ENCODE measurements around the gene PXYLP1. TPM values are rescaled to one million over a fixed set of nuclear protein-coding genes. Genes with fewer than 3 reads are reported as not detected.

PXYLP1 gene
- polyA plus RNA-seq, 3 donors = 4.1 to 10.9 (median 5.8) TPM

GRCh38 chr3:141218162-141218835, 13.3 kb upstream of the PXYLP1 start:
- Mint-ChIP-seq H3K4me1 (peaks cover 34% of the 10 kb centered on the region), H3K4me3 (peak overlapping the region in 1 of 2 donors; percentile 65), H3K36me3 (peaks cover 0 to 3% of the 10 kb centered on the region in 2 donors), H3K9me3 (peaks cover 0 to 17% (median 7%) of the 10 kb centered on the region in 7 donors), H3K27ac (peak overlapping the region; percentile 85 to 96 (median 93)), H3K27me3 (ENCODE audit: low read depth in 3 of 3) (peaks cover 0 to 5% (median 0%) of the 10 kb centered on the region in 3 donors)
- Histone ChIP-seq H3K4me3 (replicated peaks in 1 of 3; ENCODE audit: low read depth in 2 of 3, low read length in 3 of 3) (peak overlapping the region in 1 of 3 experiments; percentile 24), H3K36me3 (replicated peaks in 1 of 2; ENCODE audit: control insufficient read depth in 1 of 2, insufficient read depth in 2 of 2, low read length in 2 of 2) (no peaks in the 10 kb centered on the region), H3K4me1 (ENCODE audit: control insufficient read depth in 1 of 2, insufficient read depth in 2 of 2, low read length in 2 of 2) (peaks cover 30 to 34% of the 10 kb centered on the region in 2 donors), H4K20me1 (ENCODE audit: insufficient read depth, low read length) (no peaks in the 10 kb centered on the region), H3K79me2 (ENCODE audit: insufficient read depth, low read length) (no peaks in the 10 kb centered on the region), H3K27ac (ENCODE audit: low read depth in 1 of 2, low read length in 2 of 2) (peak overlapping the region; percentile 41 to 87), H2AFZ (ENCODE audit: insufficient read depth, low read depth, low read length, poor library complexity, severe bottlenecking) (peak overlapping the region; percentile 69), H3K4me2 (replicated peaks; ENCODE audit: extremely low read depth, low read length, poor library complexity, severe bottlenecking) (peak overlapping the region; percentile 45), H3K9me3 (replicated peaks in 1 of 2; ENCODE audit: control insufficient read depth in 1 of 2, insufficient read depth in 1 of 2, low read length in 2 of 2) (peaks cover 3 to 7% of the 10 kb centered on the region in 2 donors), H3K27me3 (ENCODE audit: control insufficient read depth in 2 of 2, insufficient read depth in 2 of 2, low read length in 2 of 2) (no peaks in the 10 kb centered on the region), H3K9ac (ENCODE audit: insufficient read depth, low read length, poor library complexity, severe bottlenecking) (peak overlapping the region; percentile 6)
- intact Hi-C loops (cut with micrococcal nuclease) = no loop called here
- peak; percentile 39 to 59 (median 46) for DNase-seq
- no peak for TF ChIP-seq CTCF (IDR thresholded peaks at IDR 0.05)
- 0% methylated on average over 2 of the region's 2 CpGs for WGBS (ENCODE audit: insufficient coverage)

GRCh38 chr3:141218926-141219325, 12.7 kb upstream of the PXYLP1 start:
- Mint-ChIP-seq H3K9me3 (peaks cover 5 to 20% (median 10%) of the 10 kb centered on the region in 7 donors), H3K27ac (peak overlapping the region; percentile 15 to 96 (median 91)), H3K27me3 (ENCODE audit: low read depth in 3 of 3) (peaks cover 0 to 5% (median 0%) of the 10 kb centered on the region in 3 donors), H3K36me3 (peaks cover 0 to 8% of the 10 kb centered on the region in 2 donors), H3K4me3 (no peak overlapping the region), H3K4me1 (peaks cover 34% of the 10 kb centered on the region)
- Histone ChIP-seq H3K79me2 (ENCODE audit: insufficient read depth, low read length) (no peaks in the 10 kb centered on the region), H3K4me2 (replicated peaks; ENCODE audit: extremely low read depth, low read length, poor library complexity, severe bottlenecking) (peak overlapping the region; percentile 45), H3K4me3 (replicated peaks in 1 of 3; ENCODE audit: low read depth in 2 of 3, low read length in 3 of 3) (peak overlapping the region in 1 of 3 experiments; percentile 24), H4K20me1 (ENCODE audit: insufficient read depth, low read length) (no peaks in the 10 kb centered on the region), H3K9ac (ENCODE audit: insufficient read depth, low read length, poor library complexity, severe bottlenecking) (no peak overlapping the region), H3K27ac (ENCODE audit: low read depth in 1 of 2, low read length in 2 of 2) (peak overlapping the region in 1 of 2 donors; percentile 87), H3K4me1 (ENCODE audit: control insufficient read depth in 1 of 2, insufficient read depth in 2 of 2, low read length in 2 of 2) (peaks cover 30 to 34% of the 10 kb centered on the region in 2 donors), H3K9me3 (replicated peaks in 1 of 2; ENCODE audit: control insufficient read depth in 1 of 2, insufficient read depth in 1 of 2, low read length in 2 of 2) (peaks cover 8 to 9% of the 10 kb centered on the region in 2 donors), H2AFZ (ENCODE audit: insufficient read depth, low read depth, low read length, poor library complexity, severe bottlenecking) (no peak overlapping the region), H3K27me3 (ENCODE audit: control insufficient read depth in 2 of 2, insufficient read depth in 2 of 2, low read length in 2 of 2) (no peaks in the 10 kb centered on the region), H3K36me3 (replicated peaks in 1 of 2; ENCODE audit: control insufficient read depth in 1 of 2, insufficient read depth in 2 of 2, low read length in 2 of 2) (no peaks in the 10 kb centered on the region)
- TF ChIP-seq CTCF (IDR thresholded peaks at IDR 0.05) = no peak
- no peak for DNase-seq
- intact Hi-C loops (cut with micrococcal nuclease) = no loop called here
- WGBS (ENCODE audit: insufficient coverage) = 75% methylated on average over 1 of the region's 2 CpGs
